Neural cell (in vitro differentiated cells): Measurements from ENCODE around the gene PPP3CA.

Experiments
- CTCF ChIP-seq: fragments of 450-650 bp; IDR thresholded peaks from 2 replicates; pipeline ENCODE4 v1.5.1; 2014; ENCODE audit warnings: antibody characterized with exemption, mild to moderate bottlenecking, moderate library complexity; ENCODE audit not compliant: poor library complexity, severe bottlenecking
- EP300 ChIP-seq: fragments of 450-650 bp; conservative IDR thresholded peaks from 2 replicates; pipeline ENCODE4 v1.6.1; 2014; ENCODE audit warnings: antibody characterized with exemption, mild to moderate bottlenecking, moderate library complexity; ENCODE audit not compliant: poor library complexity, severe bottlenecking
- EZH2 ChIP-seq: fragments of 200-600, 300-800 bp; shearing (Covaris generic), sonication (generic); IDR thresholded peaks from 2 replicates; pipeline ENCODE4 v1.6.1; 2014; ENCODE audit warnings: antibody characterized with exemption, low read length, borderline replicate concordance, mild to moderate bottlenecking; ENCODE audit not compliant: insufficient read depth, poor library complexity, severe bottlenecking
- MXI1 ChIP-seq: fragments of 450-650 bp; conservative IDR thresholded peaks from 2 replicates; pipeline ENCODE4 v1.6.1; 2014; ENCODE audit warnings: antibody characterized with exemption, mild to moderate bottlenecking; ENCODE audit not compliant: poor library complexity, severe bottlenecking
- POLR2AphosphoS5 ChIP-seq: IDR thresholded peaks from 2 replicates; pipeline ENCODE4 v1.6.1; 2012
- RAD21 ChIP-seq: fragments of 450-650 bp; conservative IDR thresholded peaks from 2 replicates; pipeline ENCODE4 v1.6.1; 2014; ENCODE audit warnings: antibody characterized with exemption, mild to moderate bottlenecking, moderate library complexity

DNA sequence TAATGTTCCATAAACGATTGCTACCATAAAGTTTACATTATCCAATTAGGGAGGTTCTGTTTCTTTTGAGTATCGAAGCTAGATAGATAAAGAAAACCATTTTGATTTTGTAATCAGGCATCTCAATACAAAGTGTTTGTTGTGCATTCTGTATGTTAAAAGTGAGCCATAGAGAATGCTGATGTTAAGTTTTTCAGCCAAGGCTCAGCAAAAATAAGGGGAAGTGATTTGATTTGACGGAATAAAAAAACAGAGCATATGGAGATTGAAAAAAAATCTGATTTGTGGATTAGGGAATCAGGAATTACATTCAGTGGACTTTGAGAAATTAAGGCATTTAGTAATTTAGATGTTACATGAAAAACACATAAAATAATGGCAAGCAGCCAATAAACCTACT is 314.8 kb downstream of the PPP3CA start:
- no peak for TF ChIP-seq CTCF
- TF ChIP-seq POLR2AphosphoS5 = no peak
- no peak for TF ChIP-seq MXI1
- no peak for TF ChIP-seq EZH2
- no peak for TF ChIP-seq EP300
- no peak for TF ChIP-seq RAD21
